ENCODE measurements around the gene ZNF428.

The ZNF428 gene

GRCh38 chr19:43586346-43586745 is 33.1 kb downstream of the ZNF428 start:
- H3K4me2 ChIP-seq = no peak overlapping the region
- TF ChIP-seq CTCF (conservative IDR thresholded peaks at IDR 0.05; ENCODE audit: low read depth, low read length) = no peak
- no peak overlapping the region for H3K9ac ChIP-seq
- H3K4me3 ChIP-seq (IDR thresholded peaks at IDR 0.05; ENCODE audit: insufficient read depth, low read depth, low read length) = no peak overlapping the region
- H3K27me3 ChIP-seq (ENCODE audit: insufficient read depth, low read depth) = no peaks in the 10 kb centered on the region
- peaks cover 10% of the 10 kb centered on the region for H3K4me1 ChIP-seq (ENCODE audit: low read depth, poor library complexity, severe bottlenecking)
- H2AFZ ChIP-seq (ENCODE audit: low read depth) = no peak overlapping the region
- no peak overlapping the region for H3K27ac ChIP-seq
- H4K20me1 ChIP-seq (ENCODE audit: insufficient read depth) = no peaks in the 10 kb centered on the region
- H3K36me3 ChIP-seq (ENCODE audit: insufficient read depth) = no peaks in the 10 kb centered on the region
- no peaks in the 10 kb centered on the region for H3K79me2 ChIP-seq (ENCODE audit: insufficient read depth, low read depth)

- H4K20me1 ChIP-seq (ENCODE audit: insufficient read depth) = no peaks in the 10 kb centered on the region
- H3K4me1 ChIP-seq (ENCODE audit: low read depth, poor library complexity, severe bottlenecking) = peaks cover 10% of the 10 kb centered on the region
- H3K27ac ChIP-seq = no peak overlapping the region
- no peak for TF ChIP-seq CTCF (conservative IDR thresholded peaks at IDR 0.05; ENCODE audit: low read depth, low read length)
- H3K4me2 ChIP-seq = no peak overlapping the region
- no peak overlapping the region for H2AFZ ChIP-seq (ENCODE audit: low read depth)
- H3K36me3 ChIP-seq (ENCODE audit: insufficient read depth) = no peaks in the 10 kb centered on the region
- no peak overlapping the region for H3K4me3 ChIP-seq (IDR thresholded peaks at IDR 0.05; ENCODE audit: insufficient read depth, low read depth, low read length)
- H3K79me2 ChIP-seq (ENCODE audit: insufficient read depth, low read depth) = no peaks in the 10 kb centered on the region
- H3K9ac ChIP-seq = no peak overlapping the region
- H3K27me3 ChIP-seq (ENCODE audit: insufficient read depth, low read depth) = no peaks in the 10 kb centered on the region
Observed at GRCh38 chr19:43584484-43584883, 34.9 kb downstream of the ZNF428 start.

DNA sequence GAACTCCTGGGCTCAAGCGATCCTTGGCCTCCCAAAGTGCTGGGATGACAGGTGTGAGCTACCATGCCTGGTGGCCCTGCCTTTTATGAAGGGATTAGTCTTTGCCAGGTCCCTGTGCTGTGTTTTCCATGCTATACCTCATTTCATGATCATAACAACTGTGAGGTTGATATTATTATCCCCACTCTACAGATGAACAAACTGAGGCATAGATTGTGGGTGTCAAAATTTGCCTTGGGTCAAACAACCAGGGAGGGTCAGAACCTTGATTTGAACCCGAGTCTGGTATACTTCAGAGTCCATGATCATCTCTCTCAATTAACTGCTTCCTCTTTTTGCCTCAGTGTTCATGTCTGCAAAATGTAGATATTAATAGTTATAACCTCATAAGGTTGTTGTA is 36.9 kb downstream of the ZNF428 start:
- H3K4me2 ChIP-seq = no peak overlapping the region
- no peak for TF ChIP-seq CTCF (conservative IDR thresholded peaks at IDR 0.05; ENCODE audit: low read depth, low read length)
- no peaks in the 10 kb centered on the region for H4K20me1 ChIP-seq (ENCODE audit: insufficient read depth)
- no peak overlapping the region for H3K4me3 ChIP-seq (IDR thresholded peaks at IDR 0.05; ENCODE audit: insufficient read depth, low read depth, low read length)
- H2AFZ ChIP-seq (ENCODE audit: low read depth) = no peak overlapping the region
- H3K27ac ChIP-seq = no peak overlapping the region
- no peaks in the 10 kb centered on the region; the same call in 1 of the 2 replicates for H3K27me3 ChIP-seq (ENCODE audit: insufficient read depth, low read depth)
- no peaks in the 10 kb centered on the region for H3K36me3 ChIP-seq (ENCODE audit: insufficient read depth)
- H3K79me2 ChIP-seq (ENCODE audit: insufficient read depth, low read depth) = no peaks in the 10 kb centered on the region
- H3K9ac ChIP-seq = no peak overlapping the region
- peaks cover 10% of the 10 kb centered on the region for H3K4me1 ChIP-seq (ENCODE audit: low read depth, poor library complexity, severe bottlenecking)

DNA sequence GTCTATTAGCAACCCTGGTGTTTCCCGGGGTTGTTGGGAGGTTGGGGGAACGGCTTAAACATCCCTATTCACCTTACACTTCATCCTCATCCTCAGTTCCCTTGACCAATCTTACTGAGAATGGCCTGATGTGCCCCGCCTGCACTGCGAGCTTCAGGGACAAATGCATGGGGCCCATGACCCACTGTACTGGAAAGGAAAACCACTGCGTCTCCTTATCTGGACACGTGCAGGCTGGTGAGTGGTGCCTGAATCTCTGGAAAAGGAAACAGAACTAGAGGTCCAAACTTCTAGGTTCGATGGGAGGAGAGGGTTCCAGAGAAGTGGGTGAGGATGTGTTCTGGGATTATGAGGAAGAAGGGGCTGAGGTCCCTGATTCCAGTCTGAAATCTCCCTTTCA is 38.0 kb downstream of the ZNF428 start:
- H3K4me3 ChIP-seq (IDR thresholded peaks at IDR 0.05; ENCODE audit: insufficient read depth, low read depth, low read length) = no peak overlapping the region
- H3K27ac ChIP-seq = no peak overlapping the region
- no peak overlapping the region for H3K4me2 ChIP-seq
- no peak for TF ChIP-seq CTCF (conservative IDR thresholded peaks at IDR 0.05; ENCODE audit: low read depth, low read length)
- peaks cover 5% of the 10 kb centered on the region for H3K4me1 ChIP-seq (ENCODE audit: low read depth, poor library complexity, severe bottlenecking)
- no peaks in the 10 kb centered on the region for H4K20me1 ChIP-seq (ENCODE audit: insufficient read depth)
- H3K79me2 ChIP-seq (ENCODE audit: insufficient read depth, low read depth) = no peaks in the 10 kb centered on the region
- H3K27me3 ChIP-seq (ENCODE audit: insufficient read depth, low read depth) = no peaks in the 10 kb centered on the region; the same call in 1 of the 2 replicates
- no peak overlapping the region for H3K9ac ChIP-seq
- H3K36me3 ChIP-seq (ENCODE audit: insufficient read depth) = no peaks in the 10 kb centered on the region
- no peak overlapping the region for H2AFZ ChIP-seq (ENCODE audit: low read depth)
